IMR-90 (cell line): ENCODE data around the gene CNTN4. TPM values are rescaled to one million over a fixed set of nuclear protein-coding genes. Genes with fewer than 3 reads are reported as not detected.

ENCODE experiments used
- ATAC-seq: fragments of 200-7000 bp; cut with Tn5 transposase; 2 replicates; pipeline ENCODE4 v1.9.1; 2020; ENCODE audit warnings: low read depth, mild to moderate bottlenecking, moderate library complexity
- BruUV-seq: library from RNA; stranded (reverse); fragments of 400-500 nt; replicated peaks from 2 replicates; lab custom pipeline; 2021; lab: Mats Ljungman, UMichigan
- CTCF ChIA-PET: fragments of 300-600 bp; formaldehyde crosslinking; extraction: SDS; loops from one replicate; lab custom pipeline; 2021; ENCODE audit warnings: antibody characterized with exemption; lab: Yijun Ruan, JAX
- POLR2A ChIA-PET: fragments of 300-600 bp; sonication (Branson Sonifier 250); formaldehyde crosslinking; loops from one replicate; lab custom pipeline; 2022; ENCODE audit warnings: antibody characterized with exemption; ENCODE audit not compliant: unreplicated experiment; lab: Charles Lee
- DNase-seq: peaks from one replicate; pipeline ENCODE4 v3.0.0; 2013
- H2AFZ ChIP-seq: replicated peaks from 2 replicates; pipeline ENCODE3; 2013; ENCODE audit warnings: low read length, mild to moderate bottlenecking; ENCODE audit not compliant: poor library complexity
- H2AK5ac ChIP-seq: 2 replicates; pipeline ENCODE4 v1.6.1; 2013; ENCODE audit warnings: low read depth, low read length, inconsistent platforms
- H2AK9ac ChIP-seq: replicated peaks from 2 replicates; pipeline ENCODE3; 2013; ENCODE audit warnings: mild to moderate bottlenecking, low read depth, low read length, moderate library complexity; ENCODE audit not compliant: poor library complexity
- H2BK120ac ChIP-seq: 2 replicates; pipeline ENCODE4 v1.6.1; 2013; ENCODE audit warnings: low read depth, low read length, inconsistent platforms
- H2BK15ac ChIP-seq: 3 replicates; pipeline ENCODE4 v1.6.1; 2013; ENCODE audit warnings: low read depth, low read length, inconsistent platforms
- H2BK20ac ChIP-seq: 2 replicates; pipeline ENCODE4 v1.6.1; 2013; ENCODE audit warnings: low read depth, mild to moderate bottlenecking, inconsistent platforms, low read length, moderate library complexity
- H2BK5ac ChIP-seq: 2 replicates; pipeline ENCODE4 v1.6.1; 2013; ENCODE audit warnings: mild to moderate bottlenecking, low read depth, low read length, inconsistent platforms; ENCODE audit not compliant: poor library complexity, severe bottlenecking
- H3K14ac ChIP-seq: replicated peaks from 2 replicates; pipeline ENCODE4 v1.6.1; 2013; ENCODE audit warnings: low read depth, low read length, inconsistent platforms
- H3K18ac ChIP-seq: 2 replicates; pipeline ENCODE4 v1.6.1; 2013; ENCODE audit warnings: low read depth, low read length, control low read depth
- H3K23ac ChIP-seq: 2 replicates; pipeline ENCODE4 v1.6.1; 2013; ENCODE audit warnings: low read depth, low read length, inconsistent platforms
- H3K27ac ChIP-seq: 2 replicates; pipeline ENCODE4 v1.5.1; 2013; ENCODE audit warnings: mild to moderate bottlenecking, control low read depth, low read length; ENCODE audit not compliant: insufficient read depth
- H3K27me3 ChIP-seq: 2 replicates; pipeline ENCODE4 v1.6.1; 2013; ENCODE audit warnings: low read length; ENCODE audit not compliant: control insufficient read depth, insufficient read depth
- H3K36me3 ChIP-seq: 2 replicates; pipeline ENCODE4 v1.6.1; 2013; ENCODE audit warnings: low read length, mixed read lengths; ENCODE audit not compliant: control insufficient read depth, insufficient read depth
- H3K4ac ChIP-seq: 2 replicates; pipeline ENCODE4 v1.6.1; 2013; ENCODE audit warnings: low read depth, low read length, inconsistent platforms
- H3K4me1 ChIP-seq: 2 replicates; pipeline ENCODE4 v1.6.1; 2013; ENCODE audit warnings: low read length, mixed read lengths; ENCODE audit not compliant: control insufficient read depth, insufficient read depth
- H3K4me2 ChIP-seq: 2 replicates; pipeline ENCODE4 v1.6.1; 2013; ENCODE audit warnings: low read depth, mild to moderate bottlenecking, control low read depth, low read length, moderate library complexity
- H3K4me3 ChIP-seq: 2 replicates; pipeline ENCODE4 v1.5.1; 2013; ENCODE audit warnings: low read depth, mild to moderate bottlenecking, control low read depth, low read length, moderate library complexity; ENCODE audit not compliant: insufficient read depth
- H3K56ac ChIP-seq: 2 replicates; pipeline ENCODE4 v1.6.1; 2013; ENCODE audit warnings: low read length, inconsistent platforms; ENCODE audit not compliant: insufficient read depth; ENCODE audit errors: extremely low read depth
- H3K79me1 ChIP-seq, 2 experiments: 2 replicates each; pipeline ENCODE4 v1.6.1; 2013; ENCODE audit warnings: low read length in 2 of 2, inconsistent platforms in 1 of 2, low read depth in 1 of 2
- H3K9ac ChIP-seq: 2 replicates; pipeline ENCODE4 v1.6.1; 2013; ENCODE audit warnings: low read depth, low read length, control low read depth
- H3K9me1 ChIP-seq: 2 replicates; pipeline ENCODE4 v1.6.1; 2013; ENCODE audit warnings: low read length, inconsistent platforms; ENCODE audit not compliant: insufficient read depth
- H3K9me3 ChIP-seq: 2 replicates; pipeline ENCODE4 v1.6.1; 2013; ENCODE audit warnings: low read length; ENCODE audit not compliant: control insufficient read depth, insufficient read depth
- H4K20me1 ChIP-seq: 2 replicates; pipeline ENCODE4 v1.6.1; 2013; ENCODE audit warnings: low read length, inconsistent platforms; ENCODE audit not compliant: insufficient read depth
- H4K5ac ChIP-seq: 2 replicates; pipeline ENCODE4 v1.6.1; 2013; ENCODE audit warnings: mild to moderate bottlenecking, low read depth, low read length, control low read depth
- H4K8ac ChIP-seq, 2 experiments: 2 replicates each; pipeline ENCODE4 v1.6.1; 2013; ENCODE audit warnings: low read depth in 2 of 2, low read length in 2 of 2, control low read depth in 1 of 2, inconsistent platforms in 1 of 2
- H4K91ac ChIP-seq: 2 replicates; pipeline ENCODE4 v1.6.1; 2013; ENCODE audit warnings: low read depth, low read length, inconsistent platforms; ENCODE audit not compliant: insufficient read depth
- BHLHE40 ChIP-seq: fragments of 150-350 bp; IDR thresholded peaks from 2 replicates; pipeline ENCODE4 v1.6.1; 2016; ENCODE audit warnings: mild to moderate bottlenecking, low read depth, low read length
- CEBPB ChIP-seq: IDR thresholded peaks from 2 replicates; pipeline ENCODE4 v1.6.1; 2012; ENCODE audit warnings: low read depth, low read length, improper control_type of control experiment
- CTCF ChIP-seq: conservative IDR thresholded peaks from 2 replicates; pipeline ENCODE4 v1.5.1; 2012; ENCODE audit warnings: mild to moderate bottlenecking, low read depth, low read length, improper control_type of control experiment
- FOS ChIP-seq: fragments of 150-350 bp; IDR thresholded peaks from 2 replicates; pipeline ENCODE4 v1.6.1; 2016; ENCODE audit warnings: low read depth, low read length
- MAFK ChIP-seq: IDR thresholded peaks from 2 replicates; pipeline ENCODE4 v1.6.1; 2012; ENCODE audit warnings: low read depth, low read length, improper control_type of control experiment
- MAZ ChIP-seq: IDR thresholded peaks from 2 replicates; pipeline ENCODE4 v1.6.1; 2012; ENCODE audit warnings: low read depth, mild to moderate bottlenecking, low read length, improper control_type of control experiment, moderate library complexity, borderline replicate concordance
- MXI1 ChIP-seq: IDR thresholded peaks from 2 replicates; pipeline ENCODE4 v1.6.1; 2012; ENCODE audit warnings: low read depth, mild to moderate bottlenecking, low read length, moderate library complexity, borderline replicate concordance
- NFE2L2 ChIP-seq: fragments of 150-350 bp; IDR thresholded peaks from 2 replicates; pipeline ENCODE4 v1.6.1; 2016; ENCODE audit warnings: low read depth, mild to moderate bottlenecking, low read length
- POLR2A ChIP-seq: IDR thresholded peaks from 2 replicates; pipeline ENCODE4 v1.6.1; 2012; ENCODE audit warnings: mild to moderate bottlenecking, low read depth, low read length
- RFX5 ChIP-seq: IDR thresholded peaks from 2 replicates; pipeline ENCODE4 v1.8.0; 2012; ENCODE audit warnings: low read depth, mild to moderate bottlenecking, low read length, moderate library complexity
- SMC3 ChIP-seq: fragments of 150-350 bp; IDR thresholded peaks from 2 replicates; pipeline ENCODE4 v1.6.1; 2016; ENCODE audit warnings: low read depth, mild to moderate bottlenecking, antibody characterized with exemption, low read length, moderate library complexity
- USF2 ChIP-seq: fragments of 150-350 bp; IDR thresholded peaks from 2 replicates; pipeline ENCODE4 v1.6.1; 2017; ENCODE audit warnings: mild to moderate bottlenecking, antibody characterized with exemption, low read length, low read depth
- WGBS, 2 experiments: methylation state at CpG; one replicate each; pipeline versions ENCODE4 v1.1.5 to v1.1.7; 2013; ENCODE audit warnings: missing lambda C conversion rate in 2 of 2; ENCODE audit not compliant: insufficient read length in 1 of 2; ENCODE audit errors: extremely low coverage in 2 of 2; 5-methylcytosine and 5-hydroxymethylcytosine counted together
- dilution Hi-C: fragments of 300-500 bp; cut with HindIII; formaldehyde crosslinking; loops from one replicate; pipeline ENCODE4 v1.14.3; 2018; ENCODE audit warnings: low sequenced_read_pairs; ENCODE audit not compliant: unreplicated experiment
- in situ Hi-C: fragments of 300-500 bp; cut with MboI; formaldehyde crosslinking; loops from 3 replicates; pipeline ENCODE4 v1.14.3; 2019; ENCODE audit warnings: low sequenced_read_pairs, inconsistent platforms, mixed read lengths
- intact Hi-C: fragments of 100-400 bp; cut with micrococcal nuclease; formaldehyde crosslinking; loops from 2 replicates; pipeline ENCODE4 v1.10.0; 2022
- polyA plus RNA-seq, 3 experiments: library from polyadenylated mRNA; depleted of rRNA; stranded (reverse); fragments of >200 nt; gene quantifications; 2 replicates each; pipeline ENCODE4 v1.2.3, GENCODE V29; 2012; ENCODE audit warnings: low replicate concordance in 1 of 3
- total RNA-seq: library from RNA; depleted of rRNA; stranded (reverse); fragments of >200 nt; gene quantifications from 2 replicates; pipeline ENCODE4 v1.2.3, GENCODE V29; 2012

The CNTN4 gene
- total and polyA plus RNA-seq, 2 of the 4 experiments (the other 2 are of a cell fraction): under 0.01 TPM; not detected in 1

DNA sequence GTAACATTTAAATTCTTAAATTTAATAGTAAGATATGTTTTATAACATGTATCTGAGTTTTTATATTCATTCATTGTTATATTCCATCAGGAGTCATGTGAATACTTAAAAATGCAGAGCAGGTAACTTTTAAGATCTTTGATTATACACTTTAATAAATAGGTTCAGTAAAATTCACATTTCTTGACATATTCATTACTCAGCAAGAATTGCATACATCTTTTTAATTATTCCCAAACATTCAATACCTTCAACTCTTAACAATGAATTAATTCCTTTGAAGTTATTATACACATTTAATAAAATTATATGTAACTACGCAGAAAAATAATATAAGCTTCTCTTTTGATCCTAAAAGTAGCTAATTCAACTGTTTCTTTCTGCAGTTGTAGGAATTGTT, 105.4 kb downstream of the CNTN4 start:
- ChIA-PET POLR2A (no interaction called here), CTCF (no interaction called here)
- H3K27me3 ChIP-seq: no peaks in the 10 kb centered on the region
- no peak overlapping the region for H4K5ac ChIP-seq
- intact Hi-C loops: no loop called here
- no peak overlapping the region for H3K9ac ChIP-seq
- dilution Hi-C loops: no loop called here
- H2BK20ac ChIP-seq: no peak overlapping the region
- no peaks in the 10 kb centered on the region for H3K36me3 ChIP-seq
- no peak overlapping the region for H3K56ac ChIP-seq
- no peaks in the 10 kb centered on the region for H3K9me1 ChIP-seq
- no peak overlapping the region for H2AK9ac ChIP-seq
- H4K91ac ChIP-seq: no peak overlapping the region
- in situ Hi-C loops: no loop called here
- BruUV-seq: no TSS peak
- no CpG with 5 or more reads among the region's 1 CpG for WGBS, 2 experiments
- H2BK15ac ChIP-seq: no peak overlapping the region
- ATAC-seq (no peak), DNase-seq (no peak)
- H2BK5ac ChIP-seq: no peak overlapping the region
- no peak overlapping the region for H2AFZ ChIP-seq
- H3K4me1 ChIP-seq: no peaks in the 10 kb centered on the region
- H3K4me2 ChIP-seq: no peak overlapping the region
- no peaks in the 10 kb centered on the region for H4K20me1 ChIP-seq
- no peak overlapping the region for H2BK120ac ChIP-seq
- no peak overlapping the region for H3K27ac ChIP-seq
- no peak overlapping the region for H3K4ac ChIP-seq
- TF ChIP-seq BHLHE40 (no peak), MAZ (no peak), MXI1 (no peak), RFX5 (no peak), SMC3 (no peak), NFE2L2 (no peak), FOS (no peak), MAFK (no peak), USF2 (no peak), CEBPB (no peak), CTCF (no peak), POLR2A (no peak)
- H4K8ac ChIP-seq: no peak overlapping the region
- no peak overlapping the region for H3K14ac ChIP-seq
- H3K23ac ChIP-seq: no peak overlapping the region
- no peak overlapping the region for H3K18ac ChIP-seq
- H3K79me1 ChIP-seq: no peaks in the 10 kb centered on the region
- H2AK5ac ChIP-seq: no peak overlapping the region
- no peak overlapping the region for H3K4me3 ChIP-seq
- H3K9me3 ChIP-seq: no peaks in the 10 kb centered on the region
